K562 (cell line): ENCODE data around the gene CEACAM5. TPM values are rescaled to one million over a fixed set of nuclear protein-coding genes. Genes with fewer than 3 reads are reported as not detected.

ENCODE experiments used
- ATAC-seq: fragments of 200-7000 bp; cut with Tn5 transposase; 3 replicates; pipeline ENCODE4 v1.9.1; 2020; ENCODE audit warnings: moderate library complexity
- BruUV-seq: library from RNA; stranded (reverse); fragments of 400-500 nt; replicated peaks from 2 replicates; lab custom pipeline; 2021; lab: Mats Ljungman, UMichigan
- CTCF ChIA-PET: fragments of 300-600 bp; formaldehyde crosslinking; extraction: SDS; loops from one replicate; lab custom pipeline; 2021; ENCODE audit warnings: low intra/inter-chr PET ratio; lab: Yijun Ruan, JAX
- POLR2A ChIA-PET: fragments of 300-600, 350-650 bp; sonication (Branson Sonifier 250); formaldehyde crosslinking; extraction: SDS; loops from one replicate; lab custom pipeline; 2021; ENCODE audit warnings: antibody characterized with exemption, inconsistent platforms; lab: Yijun Ruan, JAX
- DNase-seq, 4 experiments: peaks; one replicate each; pipeline versions ENCODE4 v3.0.0 to v3.0.0-alpha.2; 2011 to 2018; ENCODE audit warnings: low spot score in 3 of 4, mixed read lengths in 3 of 4; ENCODE audit errors: extremely low read depth in 1 of 4
- FAIRE-seq: peaks from 2 replicates; lab custom pipeline; 2011; peaks lifted over from hg19 to GRCh38; lab: Jason Lieb, UNC
- H2AFZ ChIP-seq: 2 replicates; pipeline ENCODE4 v1.6.0; 2011; ENCODE audit warnings: low read depth, low read length, control low read depth, inconsistent platforms
- H3K27ac ChIP-seq: fragments of 200-600 bp; 3 replicates; pipeline ENCODE4 v1.8.0; 2011; ENCODE audit warnings: low read depth, mild to moderate bottlenecking, control low read depth, inconsistent platforms, low read length, moderate library complexity, mixed read lengths; ENCODE audit errors: extremely low read depth
- H3K27me3 ChIP-seq, 2 experiments: fragments of 300-600 bp in 1 of 2; 2 replicates in 1 of 2; 3 replicates in 1 of 2; pipeline versions ENCODE4 v1.6.0 to v1.8.0; 2011; ENCODE audit warnings: inconsistent platforms in 2 of 2, low read length in 2 of 2, mild to moderate bottlenecking in 1 of 2, mixed read lengths in 1 of 2, moderate library complexity in 1 of 2; ENCODE audit not compliant: control insufficient read depth in 2 of 2, insufficient read depth in 2 of 2
- H3K36me3 ChIP-seq: fragments of 300-600 bp; 3 replicates; pipeline ENCODE4 v1.8.0; 2011; ENCODE audit warnings: mild to moderate bottlenecking, low read length, inconsistent platforms; ENCODE audit not compliant: control insufficient read depth, insufficient read depth
- H3K4me1 ChIP-seq, 2 experiments: fragments of 200-600 bp in 1 of 2; replicated peaks in 1 of 2; 2 replicates in 1 of 2; 3 replicates in 1 of 2; pipeline versions ENCODE4 v1.5.1 to v1.8.0; 2011; ENCODE audit warnings: inconsistent platforms in 2 of 2, low read length in 2 of 2, mild to moderate bottlenecking in 1 of 2, mixed read lengths in 1 of 2, moderate library complexity in 1 of 2; ENCODE audit not compliant: control insufficient read depth in 2 of 2, insufficient read depth in 2 of 2
- H3K4me2 ChIP-seq: 2 replicates; pipeline ENCODE4 v1.6.1; 2011; ENCODE audit warnings: low read length, control low read depth, inconsistent platforms, mixed read lengths; ENCODE audit not compliant: insufficient read depth
- H3K4me3 ChIP-seq: fragments of 200-600 bp; sonication (generic), shearing (Covaris generic); 2 replicates; pipeline ENCODE4 v1.5.1; 2016; ENCODE audit warnings: control low read depth, inconsistent platforms
- H3K79me2 ChIP-seq: fragments of 200-600 bp; 3 replicates; pipeline ENCODE4 v1.8.0; 2011; ENCODE audit warnings: low read length, inconsistent platforms; ENCODE audit not compliant: control insufficient read depth, insufficient read depth
- H3K9ac ChIP-seq, 2 experiments: 2 replicates each; pipeline versions ENCODE4 v1.6.0 to v1.6.1; 2011; ENCODE audit warnings: low read depth in 2 of 2, low read length in 2 of 2, control low read depth in 1 of 2, inconsistent platforms in 1 of 2, mild to moderate bottlenecking in 1 of 2, mixed read lengths in 1 of 2; ENCODE audit not compliant: insufficient read depth in 1 of 2
- H3K9me1 ChIP-seq: one replicate; pipeline ENCODE4 v1.6.0; 2011; ENCODE audit warnings: inconsistent platforms, mild to moderate bottlenecking, low read length, moderate library complexity; ENCODE audit not compliant: control insufficient read depth, insufficient read depth
- H3K9me3 ChIP-seq: replicated peaks from 2 replicates; pipeline ENCODE4 v1.5.1; 2011; ENCODE audit warnings: low read depth, low read length, inconsistent platforms; ENCODE audit not compliant: control insufficient read depth, insufficient read depth
- H4K20me1 ChIP-seq: replicated peaks from 2 replicates; pipeline ENCODE4 v1.6.1; 2011; ENCODE audit warnings: low read length, inconsistent platforms, mixed read lengths; ENCODE audit not compliant: control insufficient read depth, insufficient read depth
- BRD9 ChIP-seq: fragments of 450-650 bp; IDR thresholded peaks from 2 replicates; pipeline ENCODE4 v1.6.1; 2018; ENCODE audit warnings: low read depth; ENCODE audit not compliant: partially characterized antibody
- CREB1 ChIP-seq, 2 experiments: sonication (generic) in 1 of 2; formaldehyde crosslinking in 1 of 2; IDR thresholded peaks; 2 replicates each; pipeline versions ENCODE4 v1.6.1 to v1.8.0; 2012 to 2022; ENCODE audit warnings: inconsistent platforms in 1 of 2, mild to moderate bottlenecking in 1 of 2, missing genetic modification reagents in 1 of 2, moderate library complexity in 1 of 2
- CREB3 ChIP-seq: fragments of 450-650 bp; conservative IDR thresholded peaks from 2 replicates; pipeline ENCODE4 v1.6.1; 2016; ENCODE audit warnings: missing genetic modification characterization, low read depth, mild to moderate bottlenecking, missing compliant biosample characterization, moderate library complexity
- ETV5 ChIP-seq: sonication (generic); formaldehyde crosslinking; IDR thresholded peaks from 2 replicates; pipeline ENCODE4 v1.4.0; 2020; ENCODE audit warnings: low read depth, mild to moderate bottlenecking, missing genetic modification reagents
- KAT2B ChIP-seq: IDR thresholded peaks from one replicate; pipeline ENCODE4 v1.6.1; 2012; ENCODE audit warnings: low read depth, mild to moderate bottlenecking, control low read depth, inconsistent platforms, low read length, moderate library complexity
- MED1 ChIP-seq: sonication (generic); formaldehyde crosslinking; IDR thresholded peaks from 2 replicates; pipeline ENCODE4 v1.8.1; 2023; ENCODE audit warnings: missing genetic modification reagents, borderline replicate concordance
- MLX ChIP-seq, 2 experiments: fragments of 450-650 bp in 1 of 2; sonication (generic) in 1 of 2; formaldehyde crosslinking; conservative IDR thresholded peaks; 2 replicates each; pipeline versions ENCODE4 v1.4.0 to v1.8.1; 2020 to 2022; ENCODE audit warnings: mild to moderate bottlenecking in 1 of 2, missing genetic modification reagents in 1 of 2
- PTRF ChIP-seq: fragments of 450-650 bp; IDR thresholded peaks from 2 replicates; pipeline ENCODE4 v1.6.1; 2016; ENCODE audit warnings: mild to moderate bottlenecking, missing genetic modification characterization, missing compliant biosample characterization
- SIRT6 ChIP-seq: IDR thresholded peaks from one replicate; pipeline ENCODE4 v1.6.1; 2012; ENCODE audit warnings: low read depth, mild to moderate bottlenecking, control low read depth, inconsistent platforms, low read length, moderate library complexity
- SMARCE1 ChIP-seq: fragments of 450-650 bp; IDR thresholded peaks from 2 replicates; pipeline ENCODE4 v1.7.1; 2016; ENCODE audit warnings: mild to moderate bottlenecking
- SNIP1 ChIP-seq: fragments of 450-650 bp; IDR thresholded peaks from 2 replicates; pipeline ENCODE4 v1.7.1; 2017; ENCODE audit warnings: low read depth, mild to moderate bottlenecking
- STAT5B ChIP-seq: fragments of 250-450 bp; sonication (Bioruptor Pico); IDR thresholded peaks from 2 replicates; pipeline ENCODE4 v1.8.0; 2021; ENCODE audit warnings: mild to moderate bottlenecking, inconsistent platforms
- ZNF507 ChIP-seq: conservative IDR thresholded peaks from 2 replicates; pipeline ENCODE4 v1.6.1; 2017; ENCODE audit warnings: missing genetic modification characterization, missing compliant biosample characterization
- ZNF695 ChIP-seq: fragments of 450-650 bp; formaldehyde crosslinking; IDR thresholded peaks from 2 replicates; pipeline ENCODE4 v1.4.0; 2020; ENCODE audit warnings: mild to moderate bottlenecking, moderate library complexity
- ZNF699 ChIP-seq: fragments of 250-450 bp; sonication (Bioruptor Pico); IDR thresholded peaks from 2 replicates; pipeline ENCODE4 v1.8.0; 2021; ENCODE audit warnings: mild to moderate bottlenecking, moderate library complexity; ENCODE audit not compliant: insufficient replicate concordance
- WGBS: fragments of 100-300 bp; shearing (Covaris generic); methylation state at CpG from one replicate; pipeline ENCODE4 v1.1.6; 2016; ENCODE audit warnings: low coverage, mixed read lengths; ENCODE audit not compliant: insufficient coverage; ENCODE audit errors: missing lambda C conversion rate; 5-methylcytosine and 5-hydroxymethylcytosine counted together
- in situ Hi-C: fragments of 300-500 bp; cut with MboI; formaldehyde crosslinking; loops from 4 replicates; pipeline ENCODE4 v1.15.0; 2018; ENCODE audit warnings: inconsistent platforms, mixed read lengths
- intact Hi-C: fragments of 100-400 bp; cut with micrococcal nuclease; formaldehyde crosslinking; loops from 2 replicates; pipeline ENCODE4 v1.14.2; 2022
- polyA plus RNA-seq, 8 experiments: library from polyadenylated mRNA; depleted of rRNA in 4 of 8; stranded (reverse) in 5 of 8; unstranded in 3 of 8; fragments of >200 nt; fragmentation: Nextera tagmentation in 2 of 8; fragmentation: Illumina TruSeq in 1 of 8; extraction: Ambion mirVana in 2 of 8; extraction: Trizol in 1 of 8; gene quantifications; 2 replicates each; pipeline versions ENCODE4 v1.2.1 to v1.2.3, GENCODE V29; 2011 to 2014; ENCODE audit warnings: inconsistent platforms in 1 of 8, missing spikeins in 1 of 8
- total RNA-seq, 7 experiments: library from RNA; depleted of rRNA in 6 of 7; stranded (reverse); fragments of >200 nt in 6 of 7; fragmentation: Illumina TruSeq in 2 of 7; extraction: Trizol in 2 of 7; gene quantifications; 2 replicates each; pipeline versions ENCODE4 v1.2.1 to v1.2.3, GENCODE V29; 2011 to 2021; ENCODE audit warnings: low replicate concordance in 1 of 7
- TF ChIP-seq, protein P1 (sequence below): fragments of 250-450 bp; sonication (Bioruptor Pico); IDR thresholded peaks from 2 replicates; pipeline ENCODE4 v1.5.0; 2020; ENCODE audit warnings: mild to moderate bottlenecking
- TF ChIP-seq, protein P2 (sequence below), 2 experiments: fragments of 200-800 bp in 1 of 2; sonication (Bioruptor generic) in 1 of 2; sonication (generic) in 1 of 2; formaldehyde crosslinking in 1 of 2; IDR thresholded peaks in 1 of 2; conservative IDR thresholded peaks in 1 of 2; 2 replicates each; pipeline versions ENCODE4 v1.5.0 to v1.6.1; 2016 to 2020; ENCODE audit warnings: missing compliant biosample characterization in 1 of 2, missing genetic modification characterization in 1 of 2, missing genetic modification reagents in 1 of 2

Gene CEACAM5
- total and polyA plus RNA-seq, 9 of the 15 experiments (the other 6 are each of a cell fraction or from before 2014, with no cell fraction given) = 0.33 TPM; not detected in 8

DNA sequence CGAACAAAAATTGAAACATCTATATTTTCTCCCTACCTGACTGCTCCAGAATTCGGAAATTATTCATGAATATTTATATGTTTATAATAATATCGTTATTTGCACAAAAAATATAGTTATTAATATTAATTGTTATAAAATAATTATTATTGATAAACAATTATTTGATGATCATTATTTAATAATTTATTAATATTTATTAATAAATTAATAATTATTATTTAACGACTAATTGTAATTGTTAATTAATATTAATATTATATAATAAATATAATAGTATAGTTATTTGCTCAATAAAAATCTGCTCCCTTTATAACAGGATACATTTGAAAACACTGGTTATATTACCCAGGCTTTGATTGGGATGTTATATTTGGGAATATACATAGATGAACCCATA is 61.2 kb downstream of the CEACAM5 start (continued):
- no peak for TF ChIP-seq ETV5 (CRISPR knock-in tag)

DNA sequence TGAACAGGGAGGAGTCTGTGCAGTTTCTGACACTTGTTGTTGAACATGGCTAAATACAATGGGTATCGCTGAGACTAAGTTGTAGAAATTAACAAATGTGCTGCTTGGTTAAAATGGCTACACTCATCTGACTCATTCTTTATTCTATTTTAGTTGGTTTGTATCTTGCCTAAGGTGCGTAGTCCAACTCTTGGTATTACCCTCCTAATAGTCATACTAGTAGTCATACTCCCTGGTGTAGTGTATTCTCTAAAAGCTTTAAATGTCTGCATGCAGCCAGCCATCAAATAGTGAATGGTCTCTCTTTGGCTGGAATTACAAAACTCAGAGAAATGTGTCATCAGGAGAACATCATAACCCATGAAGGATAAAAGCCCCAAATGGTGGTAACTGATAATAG is 63.0 kb downstream of the CEACAM5 start:
- no peaks in the 10 kb centered on the region for H3K79me2 ChIP-seq
- H3K4me1 ChIP-seq = no peaks in the 10 kb centered on the region
- DNase-seq (no peak), FAIRE-seq (no peak), ATAC-seq (no peak)
- H3K4me2 ChIP-seq = no peak overlapping the region
- no peaks in the 10 kb centered on the region for H3K9me3 ChIP-seq
- intact Hi-C loops (no loop called here), in situ Hi-C loops (no loop called here)
- BruUV-seq = no TSS peak
- H3K4me3 ChIP-seq = no peak overlapping the region
- POLR2A ChIA-PET = no interaction called here
- H3K27ac ChIP-seq = no peak overlapping the region
- CTCF ChIA-PET = no interaction called here
- peaks cover 17 to 24% of the 10 kb centered on the region in 2 experiments; a peak in 4 of 5 replicates for H3K27me3 ChIP-seq
- no peaks in the 10 kb centered on the region for H3K9me1 ChIP-seq
- no peak overlapping the region for H2AFZ ChIP-seq
- WGBS = 2% methylated on average over 2 of the region's 2 CpGs
- H3K9ac ChIP-seq = no peak overlapping the region
- H3K36me3 ChIP-seq = no peaks in the 10 kb centered on the region
- no peaks in the 10 kb centered on the region; the same call in 1 of the 2 replicates for H4K20me1 ChIP-seq
- TF ChIP-seq KAT2B (no peak), ZNF695 (no peak), ZNF507 (tag) (no peak), ZNF699 (no peak), PTRF (no peak), CREB1 (IDR thresholded peaks at IDR 0.05) (no peak), CREB1 (CRISPR knock-in tag; IDR thresholded peaks at IDR 0.05) (no peak), SIRT6 (no peak), SNIP1 (no peak), STAT5B (CRISPR knock-in tag) (no peak), CREB3 (tag) (no peak), BRD9 (no peak), SMARCE1 (no peak), MLX (CRISPR knock-in tag; conservative IDR thresholded peaks at IDR 0.05) (no peak), MED1 (CRISPR knock-in tag) (no peak)
- TF ChIP-seq, protein P1, sequence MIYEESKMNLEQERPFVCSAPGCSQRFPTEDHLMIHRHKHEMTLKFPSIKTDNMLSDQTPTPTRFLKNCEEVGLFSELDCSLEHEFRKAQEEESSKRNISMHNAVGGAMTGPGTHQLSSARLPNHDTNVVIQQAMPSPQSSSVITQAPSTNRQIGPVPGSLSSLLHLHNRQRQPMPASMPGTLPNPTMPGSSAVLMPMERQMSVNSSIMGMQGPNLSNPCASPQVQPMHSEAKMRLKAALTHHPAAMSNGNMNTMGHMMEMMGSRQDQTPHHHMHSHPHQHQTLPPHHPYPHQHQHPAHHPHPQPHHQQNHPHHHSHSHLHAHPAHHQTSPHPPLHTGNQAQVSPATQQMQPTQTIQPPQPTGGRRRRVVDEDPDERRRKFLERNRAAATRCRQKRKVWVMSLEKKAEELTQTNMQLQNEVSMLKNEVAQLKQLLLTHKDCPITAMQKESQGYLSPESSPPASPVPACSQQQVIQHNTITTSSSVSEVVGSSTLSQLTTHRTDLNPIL (CRISPR knock-in tag) = no peak
- TF ChIP-seq, protein P2, sequence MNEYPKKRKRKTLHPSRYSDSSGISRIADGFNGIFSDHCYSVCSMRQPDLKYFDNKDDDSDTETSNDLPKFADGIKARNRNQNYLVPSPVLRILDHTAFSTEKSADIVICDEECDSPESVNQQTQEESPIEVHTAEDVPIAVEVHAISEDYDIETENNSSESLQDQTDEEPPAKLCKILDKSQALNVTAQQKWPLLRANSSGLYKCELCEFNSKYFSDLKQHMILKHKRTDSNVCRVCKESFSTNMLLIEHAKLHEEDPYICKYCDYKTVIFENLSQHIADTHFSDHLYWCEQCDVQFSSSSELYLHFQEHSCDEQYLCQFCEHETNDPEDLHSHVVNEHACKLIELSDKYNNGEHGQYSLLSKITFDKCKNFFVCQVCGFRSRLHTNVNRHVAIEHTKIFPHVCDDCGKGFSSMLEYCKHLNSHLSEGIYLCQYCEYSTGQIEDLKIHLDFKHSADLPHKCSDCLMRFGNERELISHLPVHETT (CRISPR knock-in tag; conservative IDR thresholded peaks at IDR 0.05 in 1 of 2, IDR thresholded peaks at IDR 0.05 in 1 of 2) = no peak
